GM18907 (cell line): Measurements from ENCODE around the gene HDAC4.

ENCODE experiments used
- ATAC-seq: cut with Tn5 transposase; IDR thresholded peaks from one replicate; pipeline ENCODE4 v1.9.1; 2021; ENCODE audit warnings: mild to moderate bottlenecking, moderate library complexity; ENCODE audit not compliant: unreplicated experiment

The HDAC4 gene

GRCh38 chr2:239311132-239312040, 89.4 kb downstream of the HDAC4 start:
- ATAC-seq = no peak

GRCh38 chr2:239310401-239311061, 90.3 kb downstream of the HDAC4 start:
- no peak for ATAC-seq

- ATAC-seq = no peak
Measured at GRCh38 chr2:239309398-239310245, 91.2 kb downstream of the HDAC4 start.

- no peak for ATAC-seq
Measured at GRCh38 chr2:239308661-239309397, 92.0 kb downstream of the HDAC4 start.

- no peak for ATAC-seq
Measured at GRCh38 chr2:239307921-239308613, 92.8 kb downstream of the HDAC4 start.

- ATAC-seq = no peak
Measured at GRCh38 chr2:239307221-239307569, 93.6 kb downstream of the HDAC4 start.

GRCh38 chr2:239306274-239307220, 94.3 kb downstream of the HDAC4 start:
- ATAC-seq = no peak

GRCh38 chr2:239305771-239306170, 95.0 kb downstream of the HDAC4 start:
- ATAC-seq = no peak

GRCh38 chr2:239305222-239305575, 95.6 kb downstream of the HDAC4 start:
- no peak for ATAC-seq

GRCh38 chr2:239304533-239305221, 96.1 kb downstream of the HDAC4 start:
- no peak for ATAC-seq

- ATAC-seq = peak; percentile 71
Measured at GRCh38 chr2:239303711-239304532, 96.9 kb downstream of the HDAC4 start.

GRCh38 chr2:239302808-239303557, 97.8 kb downstream of the HDAC4 start:
- ATAC-seq = no peak

GRCh38 chr2:239302083-239302807, 98.6 kb downstream of the HDAC4 start:
- no peak for ATAC-seq

GRCh38 chr2:239300871-239301735, 99.7 kb downstream of the HDAC4 start:
- ATAC-seq = no peak

GRCh38 chr2:239300242-239300641, 100.6 kb downstream of the HDAC4 start:
- no peak for ATAC-seq
